H54 (cell line): Measurements from ENCODE around the gene AQP10.
"Not testable (repeated sequence)": the region's sequence is repeated elsewhere in the genome, so short reads cannot be mapped to it uniquely, and the experiment has no call there.

ENCODE experiments used
- DNase-seq: peaks from one replicate; pipeline ENCODE4 v3.0.0; 2011; ENCODE audit warnings: low spot score, mixed read lengths; ENCODE audit not compliant: insufficient read length
- FAIRE-seq: peaks from 3 replicates; lab custom pipeline; 2011; peaks lifted over from hg19 to GRCh38; lab: Jason Lieb, UNC
- POLR2A ChIP-seq: IDR thresholded peaks from 2 replicates; pipeline ENCODE4 v1.6.1; 2011; ENCODE audit warnings: low read depth, mild to moderate bottlenecking, low read length

AQP10 gene, protein sequence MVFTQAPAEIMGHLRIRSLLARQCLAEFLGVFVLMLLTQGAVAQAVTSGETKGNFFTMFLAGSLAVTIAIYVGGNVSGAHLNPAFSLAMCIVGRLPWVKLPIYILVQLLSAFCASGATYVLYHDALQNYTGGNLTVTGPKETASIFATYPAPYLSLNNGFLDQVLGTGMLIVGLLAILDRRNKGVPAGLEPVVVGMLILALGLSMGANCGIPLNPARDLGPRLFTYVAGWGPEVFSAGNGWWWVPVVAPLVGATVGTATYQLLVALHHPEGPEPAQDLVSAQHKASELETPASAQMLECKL

DNA sequence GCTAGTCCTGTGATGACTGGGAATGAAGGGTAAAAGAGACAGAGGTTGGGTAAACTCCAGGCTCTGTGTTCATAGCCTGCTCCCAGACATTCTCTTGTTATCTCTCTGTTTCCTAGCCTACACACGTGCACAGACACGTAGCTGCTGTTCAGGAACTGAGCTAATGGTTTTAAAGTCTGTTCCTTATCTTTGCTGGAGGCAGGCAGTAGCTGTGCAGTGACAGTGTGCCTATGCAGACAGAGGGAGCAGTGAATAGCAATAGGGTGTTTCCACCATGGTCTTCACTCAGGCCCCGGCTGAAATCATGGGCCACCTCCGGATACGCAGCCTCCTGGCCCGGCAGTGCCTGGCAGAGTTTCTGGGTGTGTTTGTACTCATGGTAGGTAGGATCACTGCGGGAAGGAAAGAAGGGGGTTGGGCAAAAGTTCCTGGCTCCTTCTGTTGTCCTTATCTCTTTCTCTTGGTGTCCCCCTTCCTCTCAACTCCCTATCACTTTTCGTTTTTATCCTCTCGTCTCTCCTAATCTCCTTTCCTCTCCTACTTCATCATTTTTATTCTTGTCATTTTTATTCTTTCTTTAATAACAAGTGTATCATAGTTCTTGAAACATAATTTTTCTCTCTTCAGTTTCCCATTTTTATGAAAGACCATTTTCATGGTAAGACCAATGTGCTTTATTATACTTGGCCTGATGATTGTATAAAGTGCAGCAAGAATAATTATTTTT is at the start of gene AQP10:
Gene AQP10 (plus strand): TSS at position 212 of the 727 bp plus-strand sequence. CDS start 63 bp downstream, at position 275.
- FAIRE-seq (no peak), DNase-seq (no peak)
- no peak for TF ChIP-seq POLR2A

DNA sequence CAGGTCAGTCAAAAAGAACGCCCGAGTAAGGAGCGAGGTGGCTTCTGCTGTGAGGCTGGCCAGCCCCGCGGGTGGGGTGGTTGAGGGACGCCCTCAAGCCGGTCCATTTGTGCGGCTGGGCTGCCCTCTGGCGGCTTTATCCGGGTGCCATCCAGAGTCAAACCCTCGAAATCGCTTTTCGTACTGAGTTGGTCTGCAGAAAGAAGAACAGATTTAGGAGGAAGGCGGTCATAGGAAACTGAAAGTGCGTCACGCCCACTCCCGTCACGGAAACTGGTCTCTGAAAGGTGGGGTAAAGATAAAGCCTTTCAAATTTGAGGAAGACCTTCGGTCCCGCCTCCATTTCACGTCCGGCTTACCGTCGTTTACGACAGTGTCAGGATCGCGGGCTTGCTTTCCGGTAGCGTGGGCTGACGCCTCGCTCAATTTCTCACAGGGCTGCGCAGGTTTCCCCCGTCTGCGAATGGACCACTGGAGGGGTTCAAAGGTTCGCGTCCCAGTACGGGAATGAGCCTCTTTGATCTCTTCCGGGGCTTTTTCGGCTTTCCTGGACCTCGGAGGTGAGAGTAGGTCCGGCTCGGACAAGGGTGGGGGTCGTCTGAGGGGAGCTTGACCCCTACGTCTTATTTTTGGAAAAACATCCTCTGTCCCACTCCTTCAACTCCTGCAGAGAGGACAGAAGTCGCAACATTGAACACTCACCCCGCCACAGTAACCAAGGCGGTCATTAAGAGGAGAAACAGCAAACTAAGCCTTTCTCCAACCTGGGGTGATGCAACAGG is 48.5 kb upstream of the AQP10 start, which contains the start of gene HAX1:
Gene HAX1 (plus strand): TSS at position 413 of the 782 bp plus-strand sequence. CDS start 95 bp downstream, at position 508.
- DNase-seq (peak; percentile 79), FAIRE-seq (peak; percentile 89)
- TF ChIP-seq POLR2A, result peak; percentile 71

DNA sequence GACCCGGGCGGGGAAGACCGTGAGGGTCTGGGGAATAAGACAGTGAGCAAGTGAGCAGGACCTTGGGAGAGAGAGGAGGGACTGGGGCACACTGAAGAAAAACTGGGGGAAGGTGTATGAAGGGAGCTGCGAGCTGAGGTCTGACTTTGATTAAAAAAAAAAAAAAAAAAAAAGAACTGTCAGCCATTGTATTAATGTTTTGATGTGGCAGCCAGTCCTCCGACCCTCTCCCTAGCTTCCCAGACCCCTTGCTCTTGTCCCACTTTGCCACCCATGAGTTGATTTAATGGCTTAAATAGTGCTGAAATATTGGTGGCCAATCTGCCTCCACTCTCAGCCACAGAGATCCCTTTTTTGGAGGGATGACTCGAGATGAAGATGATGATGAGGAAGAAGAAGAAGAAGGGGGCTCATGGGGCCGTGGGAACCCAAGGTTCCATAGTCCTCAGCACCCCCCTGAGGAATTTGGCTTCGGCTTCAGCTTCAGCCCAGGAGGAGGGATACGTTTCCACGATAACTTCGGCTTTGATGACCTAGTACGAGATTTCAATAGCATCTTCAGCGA is 47.8 kb upstream of the AQP10 start:
- TF ChIP-seq POLR2A, result no peak
- FAIRE-seq, result no peak
- no peak for DNase-seq

- FAIRE-seq, result no peak
- no peak for DNase-seq
- no peak for TF ChIP-seq POLR2A
Observed at GRCh38 chr1:154276797-154277196, 44.1 kb upstream of the AQP10 start.

GRCh38 chr1:154287591-154287990 is 33.3 kb upstream of the AQP10 start:
- FAIRE-seq, result not testable (repeated sequence)

GRCh38 chr1:154288661-154289060 is 32.2 kb upstream of the AQP10 start:
- no peak for TF ChIP-seq POLR2A
- DNase-seq (no peak), FAIRE-seq (no peak)

More at GRCh38 chr1:154287591-154287990, 33.3 kb upstream of the AQP10 start:
- not testable (repeated sequence) for DNase-seq

DNA sequence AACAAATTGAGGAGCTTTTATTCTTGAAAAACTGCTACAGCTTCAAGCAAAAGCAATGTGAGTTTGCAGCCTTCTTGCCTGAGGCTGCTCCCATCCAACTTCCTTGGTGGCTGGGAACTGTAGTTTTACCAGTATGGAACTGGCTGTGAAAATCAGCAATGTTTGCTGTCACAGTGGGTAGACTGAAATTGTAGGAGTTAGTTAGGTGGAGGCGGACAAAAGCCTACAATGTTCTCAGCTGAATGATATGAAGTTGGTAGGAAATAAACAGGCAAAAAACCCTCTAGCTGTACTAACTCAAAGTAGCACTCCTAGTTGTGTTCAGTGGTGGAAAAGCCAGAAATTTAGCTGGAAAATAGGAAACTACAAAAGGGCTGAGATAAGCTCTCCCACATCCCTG is 30.0 kb upstream of the AQP10 start:
- no peak for FAIRE-seq
- DNase-seq, result no peak
- TF ChIP-seq POLR2A, result no peak

DNA sequence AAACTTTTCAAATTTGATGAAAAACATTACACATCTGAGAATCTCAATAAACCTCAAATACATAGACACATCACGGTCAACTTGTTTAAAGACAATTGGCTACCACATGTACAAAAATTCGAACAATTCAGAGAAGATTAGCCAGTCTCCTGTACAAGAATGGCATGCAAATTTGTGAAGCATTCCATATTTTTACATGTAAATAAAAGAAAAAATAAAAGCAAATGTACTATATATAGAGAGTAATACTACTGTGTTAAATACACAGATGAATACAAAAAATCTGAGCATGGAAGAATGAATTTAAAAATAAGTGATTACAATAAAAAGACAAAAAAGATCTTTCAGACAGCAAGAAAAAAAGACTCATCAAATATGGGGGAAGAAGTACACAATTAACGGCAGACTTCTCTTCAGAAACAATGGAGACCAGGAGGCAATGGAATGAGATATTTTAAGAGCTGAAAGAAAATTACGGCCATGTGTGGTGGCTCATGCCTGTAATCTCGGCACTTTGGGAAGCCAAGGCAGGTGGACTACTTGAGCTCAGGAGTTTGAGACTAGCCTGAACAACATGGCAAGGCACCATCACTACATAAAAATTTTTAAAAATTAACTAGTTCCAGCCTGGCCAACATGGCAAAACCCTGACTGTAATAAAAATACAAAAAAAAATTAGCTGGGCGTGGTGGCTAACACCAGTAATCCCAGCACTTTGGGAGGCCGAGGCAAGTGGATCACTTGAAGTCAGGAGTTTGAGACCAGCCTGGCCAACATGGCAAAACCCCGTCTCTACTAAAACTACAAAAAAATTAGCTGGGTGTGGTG is 25.3 kb upstream of the AQP10 start:
- no peak for TF ChIP-seq POLR2A
- DNase-seq (no peak), FAIRE-seq (no peak)

GRCh38 chr1:154301582-154301981 is 19.3 kb upstream of the AQP10 start:
- DNase-seq (no peak), FAIRE-seq (no peak)
- no peak for TF ChIP-seq POLR2A

DNA sequence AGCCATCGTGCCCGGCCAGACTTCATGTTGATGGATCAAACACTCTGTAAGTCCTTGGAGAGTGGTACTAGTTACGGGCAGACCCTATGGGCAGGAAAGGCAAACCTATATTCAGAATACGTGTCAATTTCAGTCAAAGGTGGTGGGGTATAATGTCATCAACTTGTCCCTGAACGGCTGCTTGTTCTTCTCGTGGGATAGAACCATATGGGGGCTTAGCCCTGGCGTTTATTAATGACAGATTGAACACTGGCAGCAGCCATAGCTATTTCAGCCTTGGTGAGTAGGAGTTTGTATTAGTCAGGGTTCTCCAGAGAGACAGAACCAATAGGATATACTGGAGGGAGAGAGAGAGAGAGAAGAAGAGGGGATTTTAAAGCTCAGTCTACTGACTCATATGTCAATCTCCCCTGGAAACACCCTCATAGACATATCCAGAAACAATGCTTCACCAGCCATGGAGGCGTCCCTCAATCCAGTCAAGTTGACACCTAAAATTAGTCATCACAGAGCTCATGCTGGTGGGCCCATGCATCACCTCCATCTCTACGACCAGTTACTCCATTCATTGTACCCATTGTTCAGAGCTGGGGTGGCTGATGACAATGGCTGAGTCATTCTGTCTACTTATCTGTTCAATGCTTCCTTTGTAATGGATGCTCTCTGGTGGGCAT is 16.1 kb upstream of the AQP10 start:
- no peak for TF ChIP-seq POLR2A
- FAIRE-seq, result no peak

GRCh38 chr1:154306151-154306550 is 14.7 kb upstream of the AQP10 start:
- no peak for TF ChIP-seq POLR2A
- no peak for DNase-seq

More for the DNA sequence above, 16.1 kb upstream of the AQP10 start:
- no peak for DNase-seq

DNA sequence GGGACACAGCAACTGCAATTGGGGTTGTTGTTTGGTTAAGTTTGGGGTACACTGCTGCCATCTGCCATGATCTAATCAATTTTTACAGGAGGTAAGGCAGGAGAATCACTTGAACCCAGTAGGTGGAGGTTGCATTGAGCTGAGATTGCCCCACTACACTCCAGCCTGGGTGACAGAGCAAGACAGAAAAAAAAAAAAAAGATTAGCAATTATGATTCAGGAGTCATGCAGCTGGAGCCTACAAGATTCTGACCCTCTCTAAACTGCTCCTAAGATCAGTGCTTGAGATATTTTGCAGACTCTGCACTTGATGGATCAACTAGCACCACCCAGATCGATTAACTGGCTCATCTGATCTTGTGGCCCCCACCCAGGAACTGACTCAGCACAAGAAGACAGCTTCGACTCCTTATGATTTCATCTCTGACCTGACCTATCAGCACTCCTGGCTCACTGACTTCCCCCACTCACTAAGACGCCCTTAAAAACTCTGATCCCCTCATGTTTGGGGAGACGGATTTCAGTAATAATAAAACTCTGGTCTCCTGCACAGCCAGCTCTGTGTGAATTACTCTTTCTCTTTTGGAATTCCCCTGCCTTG is 13.1 kb upstream of the AQP10 start:
- not testable (repeated sequence) for FAIRE-seq, DNase-seq

More at GRCh38 chr1:154306151-154306550, 14.7 kb upstream of the AQP10 start:
- no peak for FAIRE-seq

- not testable (repeated sequence) for DNase-seq, FAIRE-seq
Observed at GRCh38 chr1:154309136-154309535, 11.8 kb upstream of the AQP10 start.

DNA sequence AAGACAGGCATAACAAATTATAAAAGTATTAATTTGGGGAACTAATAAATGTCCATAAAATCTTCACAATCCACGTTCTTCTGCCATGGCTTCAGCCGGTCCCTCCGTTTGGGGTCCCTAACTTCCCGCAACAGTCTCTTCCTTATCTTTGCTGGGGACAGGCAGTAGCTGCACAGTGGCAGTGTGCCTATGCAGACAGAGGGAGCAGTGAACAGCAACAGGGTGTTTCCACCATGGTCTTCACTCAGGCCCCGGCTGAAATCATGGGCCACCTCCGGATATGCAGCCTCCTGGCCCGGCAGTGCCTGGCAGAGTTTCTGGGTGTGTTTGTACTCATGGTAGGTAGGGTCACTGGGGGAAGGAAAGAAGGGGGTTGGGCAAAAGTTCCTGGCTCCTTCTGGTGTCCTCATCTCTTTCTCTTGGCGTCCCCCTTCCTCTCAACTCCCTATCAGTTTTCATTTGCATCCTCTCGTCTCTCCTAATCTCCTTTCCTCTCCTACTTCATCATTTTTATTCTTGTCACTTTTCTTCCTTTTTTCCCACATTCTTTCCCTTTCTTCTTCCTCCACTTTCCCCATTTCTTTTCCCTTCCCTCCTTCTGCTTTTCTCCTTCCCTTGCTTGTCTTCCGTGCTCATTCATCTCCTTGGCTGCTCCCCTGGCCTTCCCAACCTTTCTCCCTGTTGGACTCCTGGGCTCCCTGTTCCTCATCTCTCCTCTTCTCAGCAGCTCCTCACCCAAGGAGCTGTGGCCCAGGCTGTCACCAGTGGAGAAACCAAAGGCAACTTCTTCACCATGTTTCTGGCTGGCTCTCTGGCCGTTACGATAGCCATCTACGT is 8.4 kb upstream of the AQP10 start:
- not testable (repeated sequence) for DNase-seq, FAIRE-seq
